EH (cell line): Measurements from ENCODE around the gene CIRBP.

Experiments used
- DNase-seq: peaks from one replicate; pipeline ENCODE4 v3.0.0-alpha.2; 2015; ENCODE audit warnings: low read depth

The CIRBP gene

DNA sequence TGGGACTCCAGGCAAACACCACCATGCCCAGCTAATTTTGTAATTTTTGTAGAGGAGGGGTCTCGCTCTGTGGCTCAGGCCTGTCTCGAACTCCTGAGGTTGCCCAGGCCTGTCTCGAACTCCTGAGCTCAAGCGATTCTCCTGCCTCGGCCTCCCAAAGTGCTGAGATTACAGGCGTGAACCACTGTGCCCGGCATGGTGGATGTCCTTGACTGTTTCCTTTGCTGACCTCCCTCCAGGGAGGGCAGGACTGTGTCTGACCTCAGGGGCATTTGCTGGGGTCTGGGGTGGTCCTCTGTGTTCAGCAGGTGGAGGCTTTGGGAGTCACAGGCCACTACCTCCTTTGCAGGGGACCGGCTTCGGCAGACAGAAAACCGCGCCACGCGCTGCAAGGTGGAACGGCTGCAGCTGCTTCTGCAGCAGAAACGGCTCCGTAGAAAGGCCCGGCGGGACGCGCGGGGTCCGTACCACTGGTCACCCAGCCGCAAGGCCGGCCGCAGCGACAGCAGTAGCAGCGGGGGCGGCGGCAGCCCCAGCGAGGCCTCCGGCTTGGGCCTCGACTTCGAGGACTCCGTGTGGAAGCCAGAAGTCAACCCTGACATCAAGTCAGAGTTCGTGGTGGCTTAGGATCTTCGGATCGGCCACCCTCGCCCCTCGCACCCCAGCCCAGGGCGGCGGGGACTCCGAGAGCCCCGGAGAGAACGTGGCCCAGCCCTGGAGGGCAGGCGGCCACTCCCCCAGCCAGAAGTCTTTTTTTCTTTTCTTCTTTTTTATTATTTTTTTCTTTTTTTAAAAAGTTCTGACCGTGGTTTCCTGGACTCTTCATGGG is 12.3 kb upstream of the CIRBP start:
- DNase-seq, result no peak

DNA sequence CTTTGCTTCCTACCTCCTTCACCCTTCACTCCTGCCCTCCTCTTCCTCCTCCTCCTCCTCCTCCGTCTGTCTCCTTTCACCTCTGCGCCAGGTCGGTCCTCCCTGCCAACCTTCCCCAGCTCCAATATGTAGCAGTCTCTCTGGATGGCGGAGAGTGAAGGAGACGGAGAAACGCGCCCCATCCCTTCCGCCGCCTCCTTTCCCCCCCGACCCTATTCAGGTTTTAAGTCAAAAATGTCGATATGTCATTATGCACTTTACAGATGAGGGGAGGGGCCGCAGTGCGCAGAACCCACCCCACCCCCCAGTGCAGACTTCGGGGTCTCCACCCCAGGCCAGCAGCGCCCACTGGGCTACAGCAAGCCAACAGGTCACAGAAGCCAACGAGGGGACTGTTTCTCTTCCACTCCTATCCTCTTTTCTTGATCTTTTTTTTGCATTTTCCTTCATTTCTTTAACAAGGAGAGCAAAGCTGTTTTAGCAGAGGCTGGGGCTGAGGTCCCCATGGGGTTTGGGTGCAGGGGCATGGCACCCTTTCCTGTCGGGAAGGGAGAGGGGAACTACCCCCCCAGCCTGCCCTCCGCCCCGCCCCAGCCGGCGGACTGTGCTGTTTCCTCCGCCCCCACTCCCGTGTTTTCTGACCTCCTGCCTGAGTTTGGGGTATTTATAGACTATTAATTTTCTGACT is 11.5 kb upstream of the CIRBP start:
- no peak for DNase-seq

DNA sequence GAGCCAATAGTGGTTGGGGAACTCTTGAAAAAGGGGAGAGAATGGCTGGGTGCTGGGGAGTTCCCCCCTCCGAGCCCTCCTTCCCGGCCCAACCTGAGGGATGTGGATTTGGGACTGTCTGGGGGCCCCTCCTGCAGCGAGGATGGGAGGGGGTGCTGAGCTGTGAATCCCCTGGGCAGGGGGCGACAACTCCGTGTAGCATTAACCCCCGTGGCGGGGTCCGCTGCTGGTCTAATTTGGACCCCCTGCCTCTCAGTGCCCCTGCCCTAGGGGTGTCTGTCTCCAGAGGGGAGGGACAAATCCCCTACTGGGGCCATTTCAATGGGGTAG is 11.0 kb upstream of the CIRBP start:
- DNase-seq, result no peak

DNA sequence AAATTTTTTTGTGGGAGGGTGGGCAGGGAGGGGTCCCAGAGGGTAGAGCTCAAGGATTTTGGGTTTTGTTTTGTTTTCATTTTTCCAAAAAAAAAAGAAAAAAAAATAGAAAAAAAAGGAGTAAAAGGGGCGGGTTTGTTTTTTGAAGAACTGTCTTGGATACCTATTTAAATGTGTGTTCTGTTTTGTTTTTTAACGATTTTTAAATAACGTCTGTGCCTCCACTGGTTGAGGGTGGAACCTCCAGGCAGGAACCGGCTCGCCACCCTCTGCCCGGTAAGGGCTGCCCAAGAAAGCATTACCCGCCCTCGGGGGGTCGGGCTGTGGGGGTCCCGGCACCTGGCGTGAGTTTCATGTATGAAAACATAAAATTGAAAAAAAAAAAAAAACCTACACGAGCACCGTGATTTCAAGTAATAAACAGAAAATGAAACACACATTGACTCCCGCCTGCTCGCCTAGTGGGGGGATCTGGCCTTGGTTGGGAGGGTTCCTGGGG is 10.4 kb upstream of the CIRBP start:
- DNase-seq, result no peak

DNA sequence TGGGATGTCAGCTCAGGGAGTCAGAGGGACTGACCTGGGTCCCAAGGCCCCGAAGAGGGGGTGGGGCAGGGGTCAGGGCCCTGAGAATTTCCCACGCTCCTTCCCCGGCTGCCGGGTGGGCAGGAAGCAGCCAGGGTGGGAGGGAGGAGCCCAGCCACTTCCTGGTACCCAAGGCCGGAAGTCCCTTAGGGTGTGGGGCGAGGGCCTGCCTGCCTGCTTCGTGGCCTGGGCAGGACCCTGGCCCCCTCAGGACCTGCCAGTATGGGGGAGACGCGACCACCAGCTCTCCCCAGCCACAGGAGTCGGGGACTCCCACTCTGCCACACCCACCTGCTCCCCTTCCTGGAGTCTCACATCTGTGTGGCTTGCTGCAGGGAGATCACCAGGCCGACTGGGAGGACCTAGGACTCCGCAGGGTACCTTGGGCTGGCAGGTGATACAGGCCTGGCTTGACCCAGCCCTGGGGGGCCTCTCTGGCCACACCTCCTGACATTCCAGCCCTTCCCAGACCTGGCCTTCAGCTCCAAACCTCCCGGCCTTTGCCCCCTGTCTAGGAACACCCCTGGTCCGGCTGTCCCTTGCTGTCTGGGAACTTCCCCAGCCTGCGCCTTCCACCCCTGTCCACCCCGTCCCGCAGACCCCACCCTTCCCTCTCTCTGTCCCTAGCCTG is 9.8 kb upstream of the CIRBP start:
- peak; percentile 83 for DNase-seq

DNA sequence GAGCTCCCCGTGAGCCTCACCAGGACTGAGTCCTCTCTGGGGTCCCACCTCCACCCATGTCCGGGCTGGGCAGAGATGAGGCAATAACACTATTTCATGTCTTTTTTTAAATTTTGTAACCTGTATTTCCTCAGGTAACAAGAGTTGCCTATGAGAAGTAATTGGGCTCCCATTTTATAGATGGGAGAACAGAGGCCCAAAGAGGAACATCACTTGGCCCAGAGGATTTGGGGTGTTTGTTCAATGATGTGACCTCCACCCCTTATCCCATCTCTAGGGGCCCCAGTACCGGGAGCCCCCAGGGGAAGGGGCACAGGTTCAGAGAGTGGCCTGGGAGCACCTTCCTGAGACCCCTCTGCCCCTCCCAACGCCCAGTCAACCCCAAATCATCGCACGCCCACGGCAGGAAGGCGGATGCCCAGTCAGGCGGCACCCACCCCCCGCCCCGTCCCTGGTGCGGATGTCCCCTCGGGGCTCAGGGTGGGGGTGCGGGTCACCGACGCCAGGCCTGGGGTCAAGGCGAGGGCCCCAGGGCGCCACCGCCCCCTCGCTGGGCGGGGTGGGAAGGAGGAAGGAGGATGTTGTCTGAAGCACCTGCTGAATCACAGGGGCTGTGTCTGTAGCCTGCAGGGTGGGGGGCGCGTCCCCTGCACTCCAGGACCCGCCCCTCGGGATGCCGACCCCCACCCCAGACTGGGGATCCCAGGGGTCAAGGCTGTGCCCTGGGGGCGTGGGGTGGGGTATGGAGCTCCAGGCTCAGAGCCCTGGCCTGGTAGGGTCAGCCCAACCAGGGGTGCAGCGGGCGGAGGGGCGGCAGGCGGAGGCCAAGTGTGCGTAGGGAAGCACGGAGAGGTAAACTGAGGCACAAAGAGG is 9.0 kb upstream of the CIRBP start:
- peak; percentile 44 for DNase-seq

DNA sequence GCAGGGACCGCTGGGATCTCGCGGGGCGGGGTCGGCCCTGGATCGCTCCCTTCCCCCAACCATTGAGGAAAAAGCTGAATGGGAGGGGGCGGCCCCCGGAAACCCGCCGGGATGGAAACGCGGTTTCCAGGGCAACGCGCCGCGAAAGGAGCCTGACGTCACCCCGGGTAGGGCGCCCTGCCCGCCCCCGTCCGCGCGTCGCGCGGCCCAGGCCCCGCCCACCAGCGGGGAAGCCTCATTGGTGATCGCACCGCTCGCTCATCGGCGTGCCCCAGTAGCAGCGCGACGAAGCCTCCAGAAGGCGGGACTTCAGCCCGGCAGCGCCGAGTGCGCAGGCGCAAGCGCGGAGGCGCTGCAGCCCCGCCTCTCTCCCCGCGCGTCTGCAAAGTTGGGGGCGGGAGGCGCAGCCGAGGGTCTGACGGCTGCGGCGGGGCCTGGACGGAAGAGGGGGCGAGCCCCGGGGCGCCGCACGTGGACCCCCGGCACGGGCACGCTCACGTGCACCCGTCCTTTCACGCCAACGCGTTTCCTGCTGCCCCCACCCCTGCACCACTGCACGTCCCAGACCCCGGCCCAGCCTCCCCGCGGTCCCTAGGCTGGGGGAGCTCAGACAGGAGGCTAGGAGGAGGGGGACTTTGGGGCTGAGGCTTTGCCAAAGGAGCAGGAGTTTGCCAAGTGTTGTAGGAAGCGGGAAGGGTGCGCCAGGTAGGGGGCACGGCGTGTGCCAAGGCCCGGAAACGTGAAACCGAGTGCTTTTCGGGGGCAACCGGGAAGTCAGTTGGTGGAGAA is 8.2 kb upstream of the CIRBP start:
- peak; percentile 95 for DNase-seq

DNA sequence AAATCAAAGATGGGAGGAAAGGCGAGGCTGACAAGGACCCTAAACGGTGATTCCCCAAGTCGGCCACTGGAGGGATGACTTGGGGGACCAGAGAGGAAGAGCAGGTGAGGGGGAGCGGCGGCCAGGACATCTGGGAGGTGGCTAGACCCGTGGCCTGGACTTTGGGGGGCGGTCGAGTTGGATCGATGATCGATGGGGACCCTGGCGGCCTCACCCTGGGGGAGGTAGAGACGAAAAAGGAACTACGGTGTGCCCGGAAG is 7.7 kb upstream of the CIRBP start:
- no peak for DNase-seq

DNA sequence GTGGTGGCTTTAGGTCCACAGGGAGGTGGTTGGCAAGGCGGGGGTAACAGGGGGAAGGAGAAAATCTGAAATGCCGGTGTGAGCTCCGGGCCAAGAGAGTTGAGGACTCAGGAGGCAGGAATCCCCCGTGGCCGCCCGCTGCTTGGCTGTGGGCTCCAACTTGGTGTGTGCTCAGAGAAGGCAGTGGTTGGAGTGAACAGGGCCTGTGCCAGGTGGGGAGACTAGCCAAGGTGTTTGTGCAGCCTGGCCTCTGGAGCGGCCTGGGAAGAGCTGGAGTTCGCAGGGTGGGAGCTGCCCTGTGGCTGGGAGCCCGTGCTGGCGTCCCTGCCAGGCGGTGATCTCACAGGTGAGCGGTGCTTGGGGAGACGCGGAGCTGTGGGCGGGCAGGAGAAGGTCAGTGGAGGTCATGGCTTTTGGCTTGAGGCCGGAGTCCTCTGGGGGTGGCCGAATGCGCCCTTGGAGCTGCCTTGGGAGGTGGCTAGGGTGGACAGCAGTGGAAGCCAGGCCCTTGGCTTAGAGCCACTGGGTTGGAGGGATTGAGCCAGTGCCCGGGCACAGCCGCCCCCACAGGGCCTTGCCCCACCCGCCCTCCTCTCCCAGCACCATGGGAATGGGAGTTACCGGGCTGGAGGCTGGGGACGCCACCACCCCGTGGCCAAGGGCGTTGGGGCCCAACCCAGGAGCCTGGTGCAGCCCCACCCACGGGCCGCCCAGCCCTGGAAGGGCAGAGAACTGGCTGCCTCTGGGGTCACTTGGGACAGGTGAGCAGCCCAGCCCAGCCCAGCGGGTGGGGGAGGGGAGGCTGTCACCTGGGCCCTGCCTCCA is 7.1 kb upstream of the CIRBP start:
- peak; percentile 53 for DNase-seq

DNA sequence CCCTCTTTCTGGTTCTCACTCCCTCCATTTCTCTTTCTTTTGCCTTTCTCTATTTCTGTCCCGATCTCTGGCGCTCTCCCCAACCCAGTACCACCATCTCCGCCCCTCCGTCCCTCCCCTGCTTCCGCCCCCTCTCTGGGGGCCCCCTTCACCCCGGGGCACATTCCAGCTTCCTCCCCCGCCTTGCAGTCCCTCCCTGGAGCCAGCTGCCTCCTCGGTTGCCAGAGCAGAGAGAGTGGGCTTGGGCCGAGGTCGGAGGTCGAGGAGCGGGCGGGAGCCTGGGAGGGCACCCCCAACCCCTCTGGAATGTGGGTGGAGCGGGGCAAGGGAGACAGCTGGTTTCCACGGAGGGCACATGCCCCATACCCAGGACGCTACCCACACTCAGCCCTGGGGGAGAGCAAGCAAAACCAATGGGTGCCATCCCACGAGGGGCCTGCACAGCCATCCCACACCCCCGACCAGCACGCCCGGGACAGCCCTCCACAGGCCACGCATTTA is 6.5 kb upstream of the CIRBP start:
- DNase-seq, result peak; percentile 63

DNA sequence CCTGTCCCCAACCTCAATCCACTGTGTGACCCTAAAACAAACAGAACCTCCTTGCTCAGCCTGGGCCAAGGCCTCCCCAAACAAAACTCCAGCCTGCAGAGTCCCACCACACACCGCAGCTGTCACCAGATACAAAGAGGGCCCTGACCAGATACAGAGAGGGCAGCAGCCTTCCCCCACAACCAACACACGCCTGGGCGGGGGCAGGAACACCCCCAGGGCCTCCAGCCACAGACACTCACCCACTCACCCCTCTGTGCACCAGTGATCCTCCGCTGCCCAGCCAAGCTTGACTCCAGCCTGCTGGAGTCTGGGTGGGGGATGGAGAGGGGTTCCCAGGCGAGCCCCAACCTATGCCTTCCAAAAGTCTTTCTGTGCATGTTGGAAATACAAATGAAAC is 5.9 kb upstream of the CIRBP start:
- DNase-seq, result no peak

DNA sequence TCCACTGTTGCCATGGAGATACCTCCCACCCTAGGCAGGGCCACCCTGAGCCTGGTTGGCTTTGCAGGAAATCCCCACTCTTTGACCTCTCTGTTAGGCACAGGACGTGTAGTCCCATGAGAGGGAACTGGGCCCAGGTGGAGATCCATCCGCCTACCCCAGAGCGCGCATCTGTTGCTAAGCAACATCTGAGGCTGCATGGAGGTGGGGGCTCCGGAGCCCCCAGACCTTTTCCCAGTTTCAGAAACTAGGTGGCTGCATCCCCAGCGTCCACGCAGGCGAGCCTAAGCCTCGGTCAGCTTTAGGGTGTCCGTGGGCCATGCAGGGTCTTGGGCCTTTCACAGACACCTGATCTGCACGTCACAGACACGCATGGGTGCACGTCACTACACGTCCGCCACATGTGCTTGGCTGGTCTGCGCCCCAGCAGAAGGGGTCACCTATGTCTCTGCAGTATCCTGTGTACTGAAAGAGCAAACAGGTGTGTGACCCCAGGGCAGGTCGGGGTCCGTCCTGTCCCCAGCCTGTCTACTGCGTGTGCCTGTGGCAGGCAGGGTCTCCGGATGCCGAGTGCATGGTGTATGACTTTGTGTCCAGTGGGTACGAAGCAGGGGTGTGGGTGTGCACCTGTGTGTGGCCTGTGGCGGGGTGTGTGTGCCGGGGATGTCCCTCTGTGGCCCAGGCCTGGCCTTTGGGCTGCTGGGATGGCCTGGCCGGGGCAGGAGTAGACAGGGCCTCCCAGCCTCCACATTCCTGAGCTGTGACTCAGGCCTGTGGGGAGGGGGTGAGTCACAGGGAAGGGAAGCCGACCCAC is 4.1 kb upstream of the CIRBP start:
- peak; percentile 95 for DNase-seq

DNA sequence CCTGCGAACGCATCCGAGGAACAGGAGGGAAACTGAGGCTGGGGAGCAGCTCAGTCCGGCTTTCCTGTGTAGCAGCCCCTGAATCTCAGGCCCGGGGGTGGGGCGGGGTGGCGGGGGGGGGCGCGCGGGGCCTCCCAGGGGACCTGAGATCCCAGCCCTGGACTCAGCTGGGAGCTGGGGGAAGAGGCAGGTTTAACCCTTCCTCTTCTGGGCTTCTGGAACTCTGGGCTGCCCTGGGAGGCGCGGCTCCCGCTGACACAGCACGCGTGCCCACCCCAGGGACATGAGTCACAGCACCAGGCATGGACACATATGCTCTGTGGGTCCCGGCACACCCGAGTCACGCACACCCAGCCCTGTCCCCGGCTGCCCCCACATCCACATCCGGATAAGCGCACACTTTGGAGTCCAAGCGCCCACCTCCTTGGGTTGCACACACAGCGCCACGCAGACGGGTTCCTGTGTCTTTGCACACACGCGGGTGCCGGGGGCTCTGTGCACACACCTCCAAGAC is 3.5 kb upstream of the CIRBP start:
- DNase-seq, result peak; percentile 96

DNA sequence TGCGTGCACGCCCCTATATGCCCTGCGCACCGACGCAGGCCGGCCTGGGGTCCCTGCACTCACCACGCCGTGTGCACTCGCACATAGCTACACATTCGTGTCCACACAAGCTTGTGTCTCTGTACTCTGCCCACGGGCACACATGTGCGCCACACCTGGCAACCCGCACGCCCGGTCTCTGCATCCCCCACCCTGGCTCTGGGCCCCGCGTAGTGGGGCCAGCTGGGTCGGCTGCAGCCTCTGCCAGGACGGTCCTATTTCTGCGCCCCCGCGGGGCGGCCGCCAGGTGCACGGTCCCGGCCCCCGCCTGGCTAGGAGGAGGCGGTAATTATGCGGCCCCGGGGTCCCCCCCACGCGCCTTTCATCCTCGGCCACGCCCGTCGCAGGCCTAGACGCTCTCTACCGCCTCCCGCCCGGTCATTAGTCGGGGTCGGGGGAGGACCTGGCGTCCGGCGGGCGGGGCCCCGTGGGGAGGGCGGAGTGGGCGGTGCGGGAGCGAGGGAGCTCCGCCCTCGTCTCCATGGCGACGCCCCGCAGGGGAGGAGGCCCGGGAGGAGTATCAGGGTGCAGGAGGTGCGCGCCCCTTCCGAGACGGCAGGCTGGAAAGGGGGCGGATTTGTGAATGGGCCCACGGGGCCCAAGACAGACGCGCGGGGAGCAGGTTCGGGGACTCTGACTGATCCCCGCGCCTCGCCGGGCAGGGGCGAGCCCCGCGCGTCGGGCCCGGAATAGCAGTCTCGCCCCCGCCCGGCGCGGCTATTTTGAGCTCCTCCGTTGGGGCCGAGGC is 2.8 kb upstream of the CIRBP start:
- peak; percentile 90 for DNase-seq

DNA sequence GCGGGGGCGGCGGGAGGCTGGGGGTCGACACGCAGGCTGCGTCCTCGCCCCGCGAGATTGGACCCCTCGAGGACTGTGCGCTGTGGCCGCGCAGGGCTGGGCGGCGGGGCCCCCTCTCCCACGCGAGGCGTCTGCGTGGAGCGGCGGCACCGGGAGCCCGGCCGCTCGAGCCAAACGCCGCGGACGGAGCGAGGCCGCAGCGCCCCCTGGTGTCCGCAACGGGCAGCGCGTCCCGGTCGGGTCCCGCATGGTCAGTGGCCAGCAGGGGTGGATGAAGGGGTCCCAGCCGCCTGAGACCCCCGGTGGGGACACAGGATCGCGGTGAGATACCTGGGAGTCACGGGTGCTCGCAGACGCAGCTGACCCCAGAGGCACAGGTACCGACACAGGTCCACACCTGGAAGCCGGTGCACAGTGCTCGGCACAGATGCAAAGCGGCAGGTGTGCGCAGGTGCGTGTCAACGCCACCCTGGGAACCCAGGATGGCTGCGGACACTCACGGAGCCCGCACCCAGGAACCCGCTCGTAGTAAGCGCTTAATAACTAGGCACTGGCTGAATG is 2.1 kb upstream of the CIRBP start:
- no peak for DNase-seq

DNA sequence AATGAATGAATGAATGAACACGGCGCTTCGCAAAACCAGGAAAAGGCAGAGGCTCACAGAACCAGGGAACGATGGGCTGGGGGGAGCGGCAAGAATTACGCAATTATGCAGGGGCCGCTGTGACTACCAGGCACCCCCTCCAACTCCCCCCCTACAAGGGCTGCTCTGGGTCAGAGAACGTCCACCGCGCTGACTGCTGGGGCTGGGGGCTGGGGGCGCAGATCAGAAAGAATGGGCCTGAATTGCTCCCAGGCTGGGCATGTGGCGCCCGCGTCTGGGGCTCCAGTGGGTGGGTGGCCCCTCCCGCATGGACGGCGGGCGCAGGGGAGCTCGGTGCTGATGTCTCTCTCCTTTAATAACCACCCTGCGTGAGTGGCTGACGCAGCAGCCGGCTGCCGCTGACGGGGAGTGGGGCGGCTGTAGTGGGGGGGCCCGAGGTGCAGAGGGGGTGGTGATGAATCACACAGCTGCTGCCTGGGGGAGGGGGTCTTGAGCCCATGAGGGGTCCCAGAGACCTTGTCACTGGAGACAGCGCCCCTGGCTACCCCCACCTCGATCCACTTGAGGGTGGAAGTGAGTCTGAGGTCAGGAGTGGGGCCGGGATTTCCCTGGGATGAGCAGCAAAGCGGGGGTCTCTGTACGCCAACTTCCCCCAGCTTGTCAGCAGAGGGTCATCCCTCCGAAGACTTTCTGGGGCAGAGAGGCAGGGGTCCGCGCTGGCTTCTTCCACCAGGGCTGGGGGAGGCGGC is 1.5 kb upstream of the CIRBP start:
- no peak for DNase-seq
